ENCODE results near the gene NEMP2.

The NEMP2 gene

DNA sequence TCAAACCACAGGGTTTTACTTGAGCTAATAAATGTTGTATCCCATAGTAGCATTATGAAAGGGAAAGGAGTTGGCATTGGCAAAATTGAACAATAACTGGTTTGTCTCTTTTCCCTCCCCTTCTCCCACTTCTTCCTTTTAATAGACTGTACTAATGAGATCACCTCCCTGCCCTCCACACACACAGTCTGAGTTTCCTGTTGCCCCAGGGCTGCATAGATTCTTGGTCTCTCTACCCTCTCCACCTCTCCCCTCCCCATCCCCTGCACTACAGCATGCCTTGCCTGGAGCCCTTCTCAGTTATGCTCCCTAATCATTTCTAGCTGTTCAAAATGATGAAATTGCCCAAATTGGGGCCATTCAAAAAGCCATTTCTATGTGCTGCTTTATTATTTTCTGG lies 37.2 kb upstream of the NEMP2 start:
- H3K4me3 ChIP-seq (ENCODE audit: low read depth, low read length) = no peak overlapping the region
- H3K27ac ChIP-seq = no peak overlapping the region
- no peaks in the 10 kb centered on the region for H3K27me3 ChIP-seq (ENCODE audit: insufficient read depth, low read depth, severe bottlenecking)
- no peak for DNase-seq
- no peaks in the 10 kb centered on the region for H3K36me3 ChIP-seq
- peaks cover 10% of the 10 kb centered on the region for H3K9me3 ChIP-seq (ENCODE audit: severe bottlenecking)
- TF ChIP-seq, protein P1, sequence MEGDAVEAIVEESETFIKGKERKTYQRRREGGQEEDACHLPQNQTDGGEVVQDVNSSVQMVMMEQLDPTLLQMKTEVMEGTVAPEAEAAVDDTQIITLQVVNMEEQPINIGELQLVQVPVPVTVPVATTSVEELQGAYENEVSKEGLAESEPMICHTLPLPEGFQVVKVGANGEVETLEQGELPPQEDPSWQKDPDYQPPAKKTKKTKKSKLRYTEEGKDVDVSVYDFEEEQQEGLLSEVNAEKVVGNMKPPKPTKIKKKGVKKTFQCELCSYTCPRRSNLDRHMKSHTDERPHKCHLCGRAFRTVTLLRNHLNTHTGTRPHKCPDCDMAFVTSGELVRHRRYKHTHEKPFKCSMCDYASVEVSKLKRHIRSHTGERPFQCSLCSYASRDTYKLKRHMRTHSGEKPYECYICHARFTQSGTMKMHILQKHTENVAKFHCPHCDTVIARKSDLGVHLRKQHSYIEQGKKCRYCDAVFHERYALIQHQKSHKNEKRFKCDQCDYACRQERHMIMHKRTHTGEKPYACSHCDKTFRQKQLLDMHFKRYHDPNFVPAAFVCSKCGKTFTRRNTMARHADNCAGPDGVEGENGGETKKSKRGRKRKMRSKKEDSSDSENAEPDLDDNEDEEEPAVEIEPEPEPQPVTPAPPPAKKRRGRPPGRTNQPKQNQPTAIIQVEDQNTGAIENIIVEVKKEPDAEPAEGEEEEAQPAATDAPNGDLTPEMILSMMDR (IDR thresholded peaks at IDR 0.05; ENCODE audit: low read depth, low read length) = no peak

DNA sequence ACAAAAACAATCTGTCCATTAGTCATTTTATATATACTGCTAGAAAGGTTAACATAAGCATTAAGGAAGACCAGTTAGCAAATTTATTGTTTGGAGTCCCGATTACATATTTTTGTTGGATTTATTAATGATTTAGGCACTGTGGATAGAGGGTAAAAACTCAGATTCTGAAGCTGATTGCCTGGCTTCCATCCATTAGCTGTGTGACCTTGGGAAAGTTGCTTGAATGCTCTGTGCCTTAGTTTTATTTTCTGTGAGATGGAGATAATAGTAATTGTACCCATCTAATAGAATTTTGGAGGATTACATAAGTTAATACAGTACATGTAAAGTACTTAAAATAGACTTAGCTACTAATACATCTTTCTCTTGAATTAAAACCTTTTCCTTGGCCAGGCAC lies 36.3 kb upstream of the NEMP2 start:
- no peak for DNase-seq
- H3K9me3 ChIP-seq (ENCODE audit: severe bottlenecking) = peaks cover 10% of the 10 kb centered on the region
- H3K36me3 ChIP-seq = no peaks in the 10 kb centered on the region
- TF ChIP-seq, protein P1 (IDR thresholded peaks at IDR 0.05; ENCODE audit: low read depth, low read length) = no peak
- H3K27me3 ChIP-seq (ENCODE audit: insufficient read depth, low read depth, severe bottlenecking) = no peaks in the 10 kb centered on the region
- H3K4me3 ChIP-seq (ENCODE audit: low read depth, low read length) = no peak overlapping the region
- H3K27ac ChIP-seq = no peak overlapping the region

DNA sequence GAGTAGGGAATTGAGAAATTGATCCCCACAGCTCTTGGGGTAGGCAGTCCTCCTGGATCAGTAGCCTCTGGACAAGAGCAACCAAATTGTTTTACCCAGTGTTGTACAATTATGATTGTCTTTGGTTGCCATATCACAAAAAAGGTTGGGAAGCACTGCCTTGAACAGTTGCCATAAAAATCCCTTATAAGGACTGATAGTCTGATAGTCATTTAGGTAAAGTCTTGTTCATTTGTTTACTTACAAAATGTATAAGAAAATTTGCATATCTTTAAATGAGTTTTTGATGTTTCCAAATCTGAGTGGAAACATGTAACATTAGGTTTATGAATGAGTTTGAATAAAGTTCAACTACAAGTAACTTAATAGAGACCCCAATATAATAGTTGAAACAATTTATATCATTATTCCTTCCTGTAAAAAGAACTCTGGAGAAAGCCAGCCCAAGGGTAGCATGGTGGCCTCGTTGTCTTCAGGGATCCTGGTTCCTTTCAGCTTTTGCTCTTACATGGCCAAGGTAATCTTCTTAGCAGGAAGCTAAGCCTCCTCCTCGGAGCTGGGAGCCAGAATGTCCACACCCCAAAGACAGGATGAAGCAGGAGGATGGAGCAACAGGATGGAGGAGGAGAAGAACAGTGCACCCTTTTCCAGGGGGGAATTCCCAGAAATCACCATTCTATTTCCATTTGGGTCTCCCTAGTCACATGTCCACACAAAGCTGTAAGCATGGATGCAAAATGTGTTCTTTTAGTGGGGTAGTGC lies 35.7 kb upstream of the NEMP2 start:
- Histone ChIP-seq H3K9me3 (ENCODE audit: severe bottlenecking) (peaks cover 10% of the 10 kb centered on the region), H3K27ac (no peak overlapping the region), H3K4me3 (ENCODE audit: low read depth, low read length) (no peak overlapping the region), H3K27me3 (ENCODE audit: insufficient read depth, low read depth, severe bottlenecking) (no peaks in the 10 kb centered on the region), H3K36me3 (no peaks in the 10 kb centered on the region)
- TF ChIP-seq, protein P1 (IDR thresholded peaks at IDR 0.05; ENCODE audit: low read depth, low read length) = no peak
- peak; percentile 52 for DNase-seq

DNA sequence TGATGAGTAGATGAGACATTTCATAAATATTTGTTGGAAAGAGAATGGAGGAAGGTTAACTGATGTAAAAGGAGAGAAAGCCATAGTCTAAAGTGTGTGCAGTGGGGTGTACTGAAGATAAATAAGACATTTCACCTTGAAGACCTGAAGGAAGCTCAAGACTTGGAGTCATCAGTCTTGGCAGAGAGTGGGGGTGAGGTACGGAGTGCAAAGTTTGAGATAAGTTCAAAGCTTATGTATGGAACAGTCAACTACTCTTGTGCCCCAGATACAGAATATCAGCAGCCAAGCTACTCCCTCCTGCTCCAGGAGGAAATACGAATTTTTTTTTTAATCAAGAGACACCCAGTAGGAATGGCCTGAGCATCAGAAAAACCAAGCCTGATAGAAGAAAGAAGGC lies 30.3 kb upstream of the NEMP2 start:
- H3K27me3 ChIP-seq (ENCODE audit: insufficient read depth, low read depth, severe bottlenecking) = no peaks in the 10 kb centered on the region
- DNase-seq = no peak
- no peak overlapping the region for H3K4me3 ChIP-seq (ENCODE audit: low read depth, low read length)
- TF ChIP-seq, protein P1 (IDR thresholded peaks at IDR 0.05; ENCODE audit: low read depth, low read length) = no peak
- no peak overlapping the region for H3K27ac ChIP-seq
- H3K36me3 ChIP-seq = no peaks in the 10 kb centered on the region
- peaks cover 10% of the 10 kb centered on the region for H3K9me3 ChIP-seq (ENCODE audit: severe bottlenecking)

DNA sequence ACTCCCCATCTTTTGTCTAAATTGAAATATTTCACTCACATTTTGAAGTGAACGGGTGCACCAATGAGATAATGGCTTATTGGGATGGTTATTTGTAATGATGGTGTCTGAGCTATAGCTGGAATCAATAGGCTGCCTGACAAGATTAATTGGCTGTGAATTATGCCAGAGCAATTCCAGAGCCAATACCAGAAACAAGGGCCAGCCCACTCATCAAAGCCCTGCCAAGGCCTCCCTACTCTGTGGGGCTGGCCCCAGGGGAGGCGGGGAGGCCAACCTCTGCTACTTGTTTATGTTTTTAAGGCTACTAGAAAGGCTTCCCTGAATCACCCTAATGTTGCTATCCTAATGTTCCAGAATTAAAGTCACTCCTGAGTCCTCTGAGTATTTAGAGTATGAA lies 29.1 kb upstream of the NEMP2 start:
- no peaks in the 10 kb centered on the region for H3K36me3 ChIP-seq
- no peak overlapping the region for H3K27ac ChIP-seq
- no peak for DNase-seq
- TF ChIP-seq, protein P1 (IDR thresholded peaks at IDR 0.05; ENCODE audit: low read depth, low read length) = no peak
- no peak overlapping the region for H3K4me3 ChIP-seq (ENCODE audit: low read depth, low read length)
- peaks cover 10% of the 10 kb centered on the region for H3K9me3 ChIP-seq (ENCODE audit: severe bottlenecking)
- H3K27me3 ChIP-seq (ENCODE audit: insufficient read depth, low read depth, severe bottlenecking) = no peaks in the 10 kb centered on the region

DNA sequence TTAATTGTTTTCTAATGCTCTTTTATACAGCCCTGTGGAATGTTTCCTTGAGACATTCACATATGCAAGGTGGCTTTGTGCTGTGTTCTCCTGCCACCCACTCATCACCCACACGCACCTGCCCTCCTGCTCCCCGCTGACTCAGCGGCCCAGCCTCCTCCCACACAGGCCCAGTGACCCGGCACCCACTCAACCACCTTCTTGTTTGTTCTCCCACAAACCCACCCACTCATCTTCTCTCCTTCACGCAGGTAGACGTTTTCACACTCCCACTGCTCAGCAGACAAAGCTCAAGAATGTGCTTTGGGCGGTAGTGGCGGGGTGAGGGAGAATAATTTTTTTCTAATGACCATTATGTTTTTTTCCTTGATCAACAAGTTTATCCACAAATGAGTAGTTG lies 28.6 kb upstream of the NEMP2 start:
- DNase-seq = no peak
- TF ChIP-seq, protein P1 (IDR thresholded peaks at IDR 0.05; ENCODE audit: low read depth, low read length) = no peak
- no peak overlapping the region for H3K4me3 ChIP-seq (ENCODE audit: low read depth, low read length)
- H3K9me3 ChIP-seq (ENCODE audit: severe bottlenecking) = peaks cover 10% of the 10 kb centered on the region
- no peak overlapping the region for H3K27ac ChIP-seq
- H3K36me3 ChIP-seq = no peaks in the 10 kb centered on the region
- no peaks in the 10 kb centered on the region for H3K27me3 ChIP-seq (ENCODE audit: insufficient read depth, low read depth, severe bottlenecking)
